PC-9 (cell line): ENCODE measurements around the gene ENTPD5.

ENCODE experiments used
- EZH2 ChIP-seq: fragments of 200-600 bp; sonication (generic); IDR thresholded peaks from 2 replicates; pipeline ENCODE4 v1.8.0; 2017; ENCODE audit warnings: antibody characterized with exemption, low read depth
- TF ChIP-seq, protein P1 (sequence below): fragments of 200-600 bp; sonication (generic); conservative IDR thresholded peaks from 2 replicates; pipeline ENCODE4 v1.6.1; 2017; ENCODE audit warnings: mixed run types, antibody characterized with exemption, mild to moderate bottlenecking, moderate library complexity

DNA sequence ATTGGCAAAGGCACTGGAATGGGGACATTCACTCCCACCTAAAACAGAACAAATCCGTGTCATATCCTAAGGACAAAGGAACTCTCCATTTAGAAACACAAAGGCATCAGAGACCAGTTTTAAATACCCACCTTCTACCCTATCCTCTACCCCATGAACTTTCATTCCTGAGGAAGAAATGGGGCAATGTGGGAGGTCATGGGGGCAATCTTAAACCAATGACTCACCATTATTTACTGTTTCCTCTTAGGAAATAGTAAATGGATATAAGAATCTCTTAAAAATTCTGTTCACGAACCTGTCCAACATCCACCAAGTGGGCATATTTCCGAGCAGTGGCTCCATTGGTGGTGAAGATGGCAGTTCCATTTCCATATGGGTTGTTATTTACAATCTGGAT, 45.8 kb upstream of the ENTPD5 start:
- TF ChIP-seq, protein P1, sequence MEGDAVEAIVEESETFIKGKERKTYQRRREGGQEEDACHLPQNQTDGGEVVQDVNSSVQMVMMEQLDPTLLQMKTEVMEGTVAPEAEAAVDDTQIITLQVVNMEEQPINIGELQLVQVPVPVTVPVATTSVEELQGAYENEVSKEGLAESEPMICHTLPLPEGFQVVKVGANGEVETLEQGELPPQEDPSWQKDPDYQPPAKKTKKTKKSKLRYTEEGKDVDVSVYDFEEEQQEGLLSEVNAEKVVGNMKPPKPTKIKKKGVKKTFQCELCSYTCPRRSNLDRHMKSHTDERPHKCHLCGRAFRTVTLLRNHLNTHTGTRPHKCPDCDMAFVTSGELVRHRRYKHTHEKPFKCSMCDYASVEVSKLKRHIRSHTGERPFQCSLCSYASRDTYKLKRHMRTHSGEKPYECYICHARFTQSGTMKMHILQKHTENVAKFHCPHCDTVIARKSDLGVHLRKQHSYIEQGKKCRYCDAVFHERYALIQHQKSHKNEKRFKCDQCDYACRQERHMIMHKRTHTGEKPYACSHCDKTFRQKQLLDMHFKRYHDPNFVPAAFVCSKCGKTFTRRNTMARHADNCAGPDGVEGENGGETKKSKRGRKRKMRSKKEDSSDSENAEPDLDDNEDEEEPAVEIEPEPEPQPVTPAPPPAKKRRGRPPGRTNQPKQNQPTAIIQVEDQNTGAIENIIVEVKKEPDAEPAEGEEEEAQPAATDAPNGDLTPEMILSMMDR: no peak
- TF ChIP-seq EZH2: no peak
